ENCODE data around the gene TMEM9B. TPM values are rescaled to one million over a fixed set of nuclear protein-coding genes. Genes with fewer than 3 reads are reported as not detected.
A peak's percentile ranks its signal among the peaks of the same experiment; 100 is the strongest.

Gene TMEM9B
- total and polyA plus RNA-seq, 9 of the 15 experiments (the other 6 are each of a cell fraction or from before 2014, with no cell fraction given), result 7.7 to 20.0 (median 14.0) TPM

- TF ChIP-seq POLR3A (IDR thresholded peaks at IDR 0.05; ENCODE audit: borderline replicate concordance, extremely low read depth, insufficient read depth, insufficient read length), result no peak
- TF ChIP-seq ZNF318 (IDR thresholded peaks at IDR 0.05; ENCODE audit: borderline replicate concordance in 1 of 2, low read depth in 1 of 2), result 0 out of 4 replicates have a peak, but pooled peaks of 1 of the 2 experiments have one; percentile 12
- TF ChIP-seq RAD21 (CRISPR knock-in tag; conservative IDR thresholded peaks at IDR 0.05 in 1 of 2, IDR thresholded peaks at IDR 0.05 in 1 of 2), result no peak
- TF ChIP-seq SRSF9 (IDR thresholded peaks at IDR 0.05; ENCODE audit: borderline replicate concordance, low read depth, low read length), result no peak
- no peak for TF ChIP-seq RB1 (IDR thresholded peaks at IDR 0.05; ENCODE audit: low read depth)
- no peak for TF ChIP-seq HDGF (IDR thresholded peaks at IDR 0.05)
- TF ChIP-seq RCOR1 (IDR thresholded peaks at IDR 0.05; ENCODE audit: borderline replicate concordance in 1 of 2, low read depth in 2 of 2, low read length in 2 of 2), result peak in 1 of 2 experiments; percentile 87
- TF ChIP-seq ZBTB17 (CRISPR knock-in tag; IDR thresholded peaks at IDR 0.05), result no peak; the same call in none of the 2 replicates
- TF ChIP-seq LARP7 (IDR thresholded peaks at IDR 0.05), result no peak
- no peak for TF ChIP-seq KLF1 (tag; IDR thresholded peaks at IDR 0.05)
- peak; percentile 77 for TF ChIP-seq EP300 (IDR thresholded peaks at IDR 0.05; ENCODE audit: low read length)
- peak; percentile 51; the same call in 1 of the 2 replicates for TF ChIP-seq KAT7 (CRISPR knock-in tag; IDR thresholded peaks at IDR 0.05; ENCODE audit: borderline replicate concordance)
- no peak for TF ChIP-seq ZNF311 (CRISPR knock-in tag; IDR thresholded peaks at IDR 0.05)
- 0 out of 4 replicates have a peak, but pooled peaks of 1 of the 2 experiments have one; percentile 58 for TF ChIP-seq ZMIZ1 (IDR thresholded peaks at IDR 0.05; ENCODE audit: low read depth in 2 of 2, low read length in 2 of 2)
- TF ChIP-seq ZNF695 (CRISPR knock-in tag; IDR thresholded peaks at IDR 0.05), result no peak
Measured at GRCh38 chr11:8988329-8989234, 24.3 kb upstream of the TMEM9B start (continued).

All from K562 (cell line).